Measurements from ENCODE around the gene MYORG. TPM values are rescaled to one million over a fixed set of nuclear protein-coding genes. Genes with fewer than 3 reads are reported as not detected.

The MYORG gene
- total RNA-seq, 2 donors from 2014 or later = 3.4 to 9.0 TPM

GRCh38 chr9:34398875-34399274 is 22.2 kb upstream of the MYORG start:
- no peaks in the 10 kb centered on the region for H3K4me1 ChIP-seq (replicated peaks)
- no peak for DNase-seq (ENCODE audit: low spot score)
- no peak overlapping the region for H3K27ac ChIP-seq
- peaks cover 0 to 10% of the 10 kb centered on the region in 2 donors for H3K36me3 ChIP-seq
- H3K27me3 ChIP-seq (replicated peaks; ENCODE audit: insufficient read depth) = no peaks in the 10 kb centered on the region
- no peaks in the 10 kb centered on the region for H3K9me3 ChIP-seq
- no peak overlapping the region for H3K4me3 ChIP-seq
- WGBS = 100% methylated on average over 1 of the region's 1 CpG
- intact Hi-C loops (cut with DNase I) = no loop called here
- no peak for TF ChIP-seq POLR2AphosphoS5 (IDR thresholded peaks at IDR 0.05)

DNA sequence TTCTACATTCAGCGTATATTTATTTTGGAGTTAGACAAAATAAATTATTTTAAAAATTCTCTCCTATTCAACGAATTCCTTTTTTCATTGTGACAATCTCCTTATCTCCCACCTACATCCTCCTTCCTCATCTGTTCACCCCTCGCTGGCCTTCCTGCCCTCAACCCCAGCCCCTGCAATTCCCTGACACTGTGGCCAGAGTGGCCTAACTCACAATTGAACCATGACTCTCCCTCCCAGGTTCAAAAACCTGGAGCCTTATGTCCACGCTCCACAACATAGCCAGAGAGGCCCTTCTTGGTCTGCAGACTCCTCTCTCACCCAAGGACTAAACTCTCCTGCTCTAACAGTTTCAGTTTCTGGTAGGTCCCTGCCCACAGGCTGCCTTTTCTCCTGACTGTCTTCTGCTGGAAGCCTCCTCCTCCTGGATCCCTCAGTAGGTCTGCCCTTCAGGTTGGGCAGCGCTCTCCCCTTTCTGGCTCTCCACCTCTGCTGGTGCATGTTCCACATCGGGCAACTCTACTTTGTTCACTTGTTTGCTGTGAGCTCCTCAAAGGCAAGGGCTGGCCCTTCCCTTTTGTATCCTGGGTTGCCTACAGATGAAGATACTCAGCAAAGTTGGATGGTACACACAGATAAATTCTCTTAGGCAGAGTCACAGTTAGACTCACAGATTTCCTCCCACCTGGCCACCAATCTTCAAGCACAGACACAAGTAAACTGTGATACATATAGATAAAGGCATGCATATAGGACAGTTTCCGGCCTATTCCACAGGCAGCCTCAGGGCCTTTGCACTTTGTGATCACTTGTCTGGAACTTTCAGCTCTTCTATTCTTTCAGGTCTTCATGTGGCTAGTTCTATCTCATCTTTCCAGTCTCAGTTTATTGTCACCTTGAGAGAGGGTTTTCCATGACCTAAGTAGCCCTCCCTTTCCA is 19.8 kb upstream of the MYORG start:
- Histone ChIP-seq H3K27ac (no peak overlapping the region), H3K36me3 (peaks cover 0 to 6% of the 10 kb centered on the region in 2 donors), H3K9me3 (no peaks in the 10 kb centered on the region), H3K27me3 (replicated peaks; ENCODE audit: insufficient read depth) (no peaks in the 10 kb centered on the region), H3K4me1 (replicated peaks) (no peaks in the 10 kb centered on the region), H3K4me3 (no peak overlapping the region)
- DNase-seq (ENCODE audit: low spot score) = no peak
- TF ChIP-seq POLR2A (IDR thresholded peaks at IDR 0.05) (no peak), CTCF (IDR thresholded peaks at IDR 0.05) (no peak), POLR2AphosphoS5 (IDR thresholded peaks at IDR 0.05) (no peak)
- intact Hi-C loops (cut with DNase I) = no loop called here
- WGBS = 77% methylated on average over 7 of the region's 7 CpGs

DNA sequence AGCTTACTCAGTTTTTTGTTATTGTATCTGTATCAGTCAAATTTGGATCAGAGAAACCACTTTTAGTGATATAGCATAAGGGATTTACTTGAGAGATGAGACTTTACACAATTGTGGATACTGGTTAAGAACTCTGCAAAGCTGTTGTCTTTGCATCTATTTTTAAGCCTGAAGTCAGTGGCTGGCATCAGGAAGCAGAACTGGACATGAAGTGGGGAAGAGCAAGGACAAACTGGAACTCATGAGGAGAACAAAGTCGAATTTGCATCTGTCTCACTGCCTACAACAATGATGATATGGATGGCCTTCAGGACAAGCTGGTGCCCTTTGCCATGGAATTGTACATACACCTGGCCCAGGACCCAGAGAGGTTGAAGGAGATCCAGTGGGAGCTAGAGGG is 15.8 kb upstream of the MYORG start:
- Histone ChIP-seq H3K9me3 (no peaks in the 10 kb centered on the region), H3K36me3 (no peaks in the 10 kb centered on the region), H3K4me3 (no peak overlapping the region), H3K4me1 (replicated peaks) (no peaks in the 10 kb centered on the region), H3K27ac (no peak overlapping the region), H3K27me3 (replicated peaks; ENCODE audit: insufficient read depth) (no peaks in the 10 kb centered on the region)
- no peak for TF ChIP-seq CTCF (IDR thresholded peaks at IDR 0.05)
- TF ChIP-seq POLR2AphosphoS5 (IDR thresholded peaks at IDR 0.05) = no peak
- TF ChIP-seq POLR2A (IDR thresholded peaks at IDR 0.05) = no peak
- WGBS = 67% methylated on average over 1 of the region's 1 CpG
- intact Hi-C loops (cut with DNase I) = no loop called here
- no peak for DNase-seq (ENCODE audit: low spot score)

DNA sequence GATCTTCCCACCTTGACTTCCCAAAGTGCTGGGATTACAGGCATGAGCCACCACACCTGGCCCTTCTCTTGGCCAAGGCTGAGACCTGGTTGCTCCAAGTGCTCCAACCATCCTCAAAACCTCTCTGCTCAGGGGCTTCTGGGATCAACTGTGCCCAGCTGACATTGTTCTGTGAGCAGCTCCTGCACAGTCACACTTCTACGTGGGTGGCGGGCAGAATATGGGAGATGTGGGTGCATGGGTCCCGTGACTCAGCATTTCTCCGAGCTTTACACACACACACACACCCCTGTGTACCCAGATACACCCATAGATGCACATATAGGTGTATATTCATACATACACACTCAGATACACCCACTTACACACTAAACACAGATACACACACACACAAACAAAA is 10.5 kb upstream of the MYORG start:
- Histone ChIP-seq H3K9me3 (no peaks in the 10 kb centered on the region), H3K4me3 (no peak overlapping the region), H3K27ac (no peak overlapping the region), H3K36me3 (no peaks in the 10 kb centered on the region), H3K4me1 (replicated peaks) (no peaks in the 10 kb centered on the region), H3K27me3 (replicated peaks; ENCODE audit: insufficient read depth) (no peaks in the 10 kb centered on the region)
- intact Hi-C loops (cut with DNase I) = no loop called here
- TF ChIP-seq POLR2A (IDR thresholded peaks at IDR 0.05) = no peak
- no peak for TF ChIP-seq CTCF (IDR thresholded peaks at IDR 0.05)
- no peak for TF ChIP-seq POLR2AphosphoS5 (IDR thresholded peaks at IDR 0.05)
- 90% methylated on average over 4 of the region's 4 CpGs for WGBS
- no peak for DNase-seq (ENCODE audit: low spot score)

DNA sequence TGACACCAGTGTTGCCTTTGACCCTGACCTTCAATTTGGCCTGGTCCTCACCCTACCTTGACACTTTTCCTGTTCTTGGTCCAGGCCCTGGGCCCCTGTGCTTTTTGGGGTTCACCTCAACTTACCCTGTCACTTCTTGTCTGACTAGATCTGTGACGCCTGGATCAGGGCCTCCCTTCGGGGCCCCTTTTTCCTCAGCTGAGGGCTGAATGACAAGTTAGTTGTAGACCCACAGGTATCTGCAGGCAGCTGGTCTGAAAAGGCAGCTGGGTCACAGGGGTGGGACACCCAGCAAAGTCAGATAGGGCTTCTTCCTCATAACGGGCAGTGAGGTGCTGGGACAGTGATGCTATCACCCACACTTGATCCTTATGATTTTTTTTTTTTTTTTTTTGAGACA is 10.0 kb upstream of the MYORG start:
- Histone ChIP-seq H3K9me3 (no peaks in the 10 kb centered on the region), H3K27me3 (replicated peaks; ENCODE audit: insufficient read depth) (no peaks in the 10 kb centered on the region), H3K36me3 (no peaks in the 10 kb centered on the region), H3K27ac (no peak overlapping the region), H3K4me1 (replicated peaks) (no peaks in the 10 kb centered on the region), H3K4me3 (no peak overlapping the region)
- no peak for DNase-seq (ENCODE audit: low spot score)
- intact Hi-C loops (cut with DNase I) = no loop called here
- WGBS = 93% methylated on average over 3 of the region's 3 CpGs
- TF ChIP-seq POLR2A (IDR thresholded peaks at IDR 0.05) (no peak), CTCF (IDR thresholded peaks at IDR 0.05) (no peak), POLR2AphosphoS5 (IDR thresholded peaks at IDR 0.05) (no peak)

Data from prostate gland (tissue), 2 donors.